Measurements from ENCODE around the gene CAPN11. TPM values are rescaled to one million over a fixed set of nuclear protein-coding genes. Genes with fewer than 3 reads are reported as not detected.
"Not testable (repeated sequence)": the region's sequence is repeated elsewhere in the genome, so short reads cannot be mapped to it uniquely, and the experiment has no call there.

CAPN11 gene
- total RNA-seq, 2 donors from 2014 or later: 1.1 TPM; not detected in 1

DNA sequence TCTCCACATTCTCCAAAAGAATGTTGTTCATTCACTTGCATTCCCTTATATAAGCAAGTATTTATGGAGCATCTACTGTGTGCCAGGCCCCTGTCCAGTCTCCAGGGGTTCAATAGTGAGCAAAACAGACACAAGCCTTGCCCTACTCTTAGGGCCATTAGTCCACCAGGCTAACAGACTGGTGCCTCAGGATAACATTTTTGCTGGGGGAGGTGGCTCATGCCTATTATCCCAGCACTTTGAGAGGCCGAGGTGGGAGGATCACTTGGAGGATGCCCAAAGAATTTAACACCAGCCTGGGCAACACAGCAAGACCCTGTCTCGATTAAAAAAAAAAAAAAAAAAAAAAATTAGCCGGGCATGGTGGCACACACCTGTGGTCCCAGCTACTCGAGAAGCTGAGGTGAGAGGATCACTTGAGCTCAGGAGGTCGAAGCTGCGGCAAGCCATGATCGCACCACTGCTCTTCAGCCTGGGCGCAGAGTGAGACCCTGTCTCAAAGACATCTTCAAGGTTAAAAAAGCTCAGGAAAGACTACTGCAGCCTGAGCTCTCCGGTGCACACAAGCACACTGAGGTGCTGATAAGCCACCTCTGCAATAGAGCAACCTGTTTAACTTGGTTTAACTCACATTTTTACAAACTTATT lies 19.9 kb downstream of the CAPN11 start:
- H3K9me3 Mint-ChIP-seq: no peaks in the 10 kb centered on the region
- H3K36me3 Mint-ChIP-seq (ENCODE audit: low read depth): no peaks in the 10 kb centered on the region
- no peak overlapping the region for H3K4me3 Mint-ChIP-seq
- H3K4me1 Mint-ChIP-seq: no peaks in the 10 kb centered on the region
- H3K27me3 Mint-ChIP-seq: no peaks in the 10 kb centered on the region
- peak overlapping the region; percentile 30 for H3K27ac Mint-ChIP-seq
- ATAC-seq (replicated peaks): no peak

DNA sequence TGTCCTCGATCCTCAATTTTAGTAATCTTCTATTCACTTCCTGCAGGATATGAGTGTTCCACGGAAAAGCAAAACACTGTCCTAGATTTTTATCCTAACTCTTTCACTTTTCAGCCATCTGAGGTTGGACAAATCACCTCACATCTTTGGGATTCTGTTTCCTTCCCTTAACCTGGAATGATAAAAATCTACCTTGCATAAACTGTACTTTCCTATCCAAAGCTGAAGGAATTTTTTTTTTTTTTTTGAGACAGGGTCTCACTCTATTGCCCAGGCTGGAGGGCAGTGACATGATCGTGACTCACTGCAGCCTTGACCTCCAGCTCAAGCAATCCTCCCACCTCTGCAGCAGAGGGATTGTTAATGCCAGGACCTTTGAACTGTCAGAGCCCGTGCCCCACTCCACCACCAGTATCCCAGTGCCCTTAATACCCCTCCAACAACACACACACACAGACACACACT lies 20.5 kb downstream of the CAPN11 start:
- no peak for ATAC-seq (replicated peaks)
- Mint-ChIP-seq H3K27ac (peak overlapping the region; percentile 25), H3K27me3 (no peaks in the 10 kb centered on the region), H3K4me3 (no peak overlapping the region), H3K36me3 (ENCODE audit: low read depth) (no peaks in the 10 kb centered on the region), H3K9me3 (no peaks in the 10 kb centered on the region), H3K4me1 (no peaks in the 10 kb centered on the region)

DNA sequence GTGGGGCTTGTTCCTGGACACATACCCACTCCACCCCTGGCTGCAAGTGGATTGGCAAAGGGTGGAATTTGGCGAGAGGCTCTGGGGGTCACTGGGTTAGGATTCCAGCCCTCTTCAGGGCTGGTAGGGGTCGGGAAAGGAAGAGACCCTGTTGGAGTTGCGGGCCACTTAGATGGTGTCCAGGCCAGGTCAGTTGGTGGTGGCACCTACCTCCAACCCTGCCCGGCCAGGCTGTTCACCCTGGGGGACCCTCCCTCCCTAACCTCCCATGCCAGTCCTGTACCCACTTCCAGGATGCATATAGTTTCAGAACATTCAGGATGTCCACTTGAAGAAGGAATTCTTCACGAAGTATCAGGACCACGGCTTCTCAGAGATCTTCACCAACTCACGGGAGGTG lies 21.0 kb downstream of the CAPN11 start:
- no peaks in the 10 kb centered on the region for H3K27me3 Mint-ChIP-seq
- no peak for ATAC-seq (replicated peaks)
- no peak overlapping the region for H3K4me3 Mint-ChIP-seq
- no peaks in the 10 kb centered on the region for H3K4me1 Mint-ChIP-seq
- peak overlapping the region; percentile 25 for H3K27ac Mint-ChIP-seq
- no peaks in the 10 kb centered on the region for H3K9me3 Mint-ChIP-seq
- no peaks in the 10 kb centered on the region for H3K36me3 Mint-ChIP-seq (ENCODE audit: low read depth)

DNA sequence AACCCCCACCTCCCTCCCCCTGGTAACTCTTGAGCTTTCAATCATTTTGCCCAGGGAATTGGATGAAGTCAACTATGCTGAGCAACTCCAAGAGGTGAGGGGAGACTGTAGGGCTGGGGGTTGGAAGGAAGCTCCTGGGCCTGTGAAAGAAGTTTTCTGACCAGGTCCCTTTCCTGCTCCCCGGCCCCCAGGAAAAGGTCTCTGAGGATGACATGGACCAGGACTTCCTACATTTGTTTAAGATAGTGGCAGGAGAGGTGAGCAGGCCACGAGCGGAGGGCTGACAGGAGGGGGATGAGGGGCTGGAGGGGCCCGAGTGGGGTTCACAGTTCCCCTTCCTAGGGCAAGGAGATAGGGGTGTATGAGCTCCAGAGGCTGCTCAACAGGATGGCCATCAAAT lies 21.8 kb downstream of the CAPN11 start:
- H3K4me1 Mint-ChIP-seq: no peaks in the 10 kb centered on the region
- H3K4me3 Mint-ChIP-seq: no peak overlapping the region
- ATAC-seq (replicated peaks): no peak

DNA sequence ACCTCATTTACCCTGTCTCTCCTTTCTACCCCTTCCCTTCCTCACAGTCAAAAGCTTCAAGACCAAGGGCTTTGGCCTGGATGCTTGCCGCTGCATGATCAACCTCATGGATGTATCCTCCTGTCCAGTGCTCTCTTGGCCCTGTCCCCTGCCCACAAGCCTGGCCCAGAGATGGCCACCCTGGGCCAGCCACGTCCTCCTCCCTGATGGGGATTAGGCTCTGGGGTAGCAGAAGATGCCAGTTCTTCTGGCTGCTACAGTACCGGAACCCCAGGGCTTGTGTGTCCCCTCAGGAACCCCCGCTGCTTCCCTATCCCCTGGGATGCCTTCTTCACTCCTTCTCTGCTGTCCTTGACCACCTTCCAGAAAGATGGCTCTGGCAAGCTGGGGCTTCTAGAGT lies 22.3 kb downstream of the CAPN11 start:
- Mint-ChIP-seq H3K4me1 (peaks cover 1% of the 10 kb centered on the region), H3K27ac (no peak overlapping the region), H3K36me3 (ENCODE audit: low read depth) (no peaks in the 10 kb centered on the region), H3K9me3 (no peaks in the 10 kb centered on the region), H3K27me3 (peaks cover 6% of the 10 kb centered on the region), H3K4me3 (no peak overlapping the region)
- ATAC-seq (replicated peaks): peak; percentile 26

More for the DNA sequence above, 21.8 kb downstream of the CAPN11 start:
- Mint-ChIP-seq H3K9me3 (no peaks in the 10 kb centered on the region), H3K27ac (no peak overlapping the region), H3K36me3 (ENCODE audit: low read depth) (no peaks in the 10 kb centered on the region), H3K27me3 (peaks cover 3% of the 10 kb centered on the region)

DNA sequence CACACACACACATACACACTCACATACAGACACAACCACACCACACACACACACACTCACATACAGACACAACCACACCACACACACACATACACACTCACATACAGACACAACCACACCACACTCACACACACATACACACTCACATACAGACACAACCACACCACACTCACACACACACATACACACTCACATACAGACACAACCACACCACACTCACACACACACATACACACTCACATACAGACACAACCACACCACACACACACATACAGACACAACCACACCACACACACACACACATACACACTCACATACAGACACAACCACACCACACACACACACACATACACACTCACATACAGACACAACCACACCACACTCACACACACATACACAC lies 23.2 kb downstream of the CAPN11 start:
- not testable (repeated sequence) for H3K36me3 Mint-ChIP-seq (ENCODE audit: low read depth); ATAC-seq (replicated peaks); H3K27ac Mint-ChIP-seq; H3K4me1 Mint-ChIP-seq; H3K4me3 Mint-ChIP-seq; H3K27me3 Mint-ChIP-seq; H3K9me3 Mint-ChIP-seq

DNA sequence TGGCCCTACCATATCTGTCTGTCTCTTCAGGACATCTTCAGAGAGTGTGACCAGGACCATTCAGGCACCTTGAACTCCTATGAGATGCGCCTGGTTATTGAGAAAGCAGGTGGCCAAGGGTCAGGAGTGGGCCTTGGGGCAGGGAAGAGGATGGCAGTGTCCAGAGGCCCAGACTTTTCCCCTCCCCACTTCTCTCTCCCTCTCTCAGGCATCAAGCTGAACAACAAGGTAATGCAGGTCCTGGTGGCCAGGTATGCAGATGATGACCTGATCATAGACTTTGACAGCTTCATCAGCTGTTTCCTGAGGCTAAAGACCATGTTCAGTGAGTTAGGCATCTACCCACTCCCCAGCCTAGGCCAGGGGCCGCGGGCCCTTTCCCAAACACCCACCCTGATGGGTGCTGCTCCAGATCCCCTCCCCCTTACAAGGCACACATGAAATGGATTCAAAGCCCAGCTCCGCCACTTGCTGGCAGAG lies 24.3 kb downstream of the CAPN11 start:
- no peak for ATAC-seq (replicated peaks)

DNA sequence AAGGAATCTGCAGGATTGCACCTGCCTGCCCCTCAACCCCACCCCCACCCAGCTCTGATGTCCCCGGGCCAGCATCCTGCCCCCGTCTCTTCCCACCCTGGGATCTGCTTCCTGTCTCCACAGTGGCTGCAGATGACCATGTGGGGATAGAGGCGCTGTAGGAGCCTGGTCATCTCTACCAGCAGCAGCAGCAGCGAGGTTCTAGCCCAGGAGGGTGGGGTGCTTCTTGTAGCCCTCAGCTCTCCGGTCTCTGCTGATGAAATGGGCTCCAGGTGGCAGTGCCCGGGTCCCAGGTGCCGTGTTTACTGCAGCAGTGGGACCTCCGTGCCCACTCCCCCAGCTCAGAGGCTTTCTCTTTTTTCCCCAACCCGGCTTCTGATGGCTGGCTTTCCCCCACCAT lies 25.2 kb downstream of the CAPN11 start:
- no peaks in the 10 kb centered on the region for H3K9me3 Mint-ChIP-seq
- H3K4me1 Mint-ChIP-seq: peaks cover 5% of the 10 kb centered on the region
- peaks cover 8% of the 10 kb centered on the region for H3K27me3 Mint-ChIP-seq
- no peaks in the 10 kb centered on the region for H3K36me3 Mint-ChIP-seq (ENCODE audit: low read depth)
- no peak overlapping the region for H3K4me3 Mint-ChIP-seq
- ATAC-seq (replicated peaks): no peak
- no peak overlapping the region for H3K27ac Mint-ChIP-seq

More for the DNA sequence above, 24.3 kb downstream of the CAPN11 start:
- H3K4me3 Mint-ChIP-seq: no peak overlapping the region
- H3K4me1 Mint-ChIP-seq: peaks cover 5% of the 10 kb centered on the region
- H3K27me3 Mint-ChIP-seq: peaks cover 8% of the 10 kb centered on the region
- no peak overlapping the region for H3K27ac Mint-ChIP-seq
- H3K36me3 Mint-ChIP-seq (ENCODE audit: low read depth): no peaks in the 10 kb centered on the region
- no peaks in the 10 kb centered on the region for H3K9me3 Mint-ChIP-seq

DNA sequence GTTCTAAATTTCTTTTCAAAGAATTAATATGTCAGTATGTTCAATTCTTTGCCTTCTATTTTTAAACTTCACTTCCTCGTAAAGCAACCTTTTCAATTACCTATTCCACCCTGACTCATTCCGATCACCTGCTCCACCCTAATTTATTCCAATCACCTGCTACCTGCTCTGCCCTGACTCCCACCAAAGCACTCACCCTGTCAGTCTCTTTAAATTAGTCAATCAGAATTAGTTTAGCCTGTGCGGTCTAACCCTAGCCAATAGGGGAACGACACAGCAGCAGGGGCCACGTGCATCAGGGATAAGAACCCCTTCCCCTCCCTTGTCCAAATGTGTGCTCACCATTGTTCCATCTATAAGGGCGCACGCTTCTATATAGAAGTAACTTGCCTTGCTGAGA lies 26.7 kb downstream of the CAPN11 start:
- not testable (repeated sequence) for H3K4me3 Mint-ChIP-seq; H3K27me3 Mint-ChIP-seq; H3K9me3 Mint-ChIP-seq; H3K36me3 Mint-ChIP-seq (ENCODE audit: low read depth); ATAC-seq (replicated peaks); H3K27ac Mint-ChIP-seq; H3K4me1 Mint-ChIP-seq

DNA sequence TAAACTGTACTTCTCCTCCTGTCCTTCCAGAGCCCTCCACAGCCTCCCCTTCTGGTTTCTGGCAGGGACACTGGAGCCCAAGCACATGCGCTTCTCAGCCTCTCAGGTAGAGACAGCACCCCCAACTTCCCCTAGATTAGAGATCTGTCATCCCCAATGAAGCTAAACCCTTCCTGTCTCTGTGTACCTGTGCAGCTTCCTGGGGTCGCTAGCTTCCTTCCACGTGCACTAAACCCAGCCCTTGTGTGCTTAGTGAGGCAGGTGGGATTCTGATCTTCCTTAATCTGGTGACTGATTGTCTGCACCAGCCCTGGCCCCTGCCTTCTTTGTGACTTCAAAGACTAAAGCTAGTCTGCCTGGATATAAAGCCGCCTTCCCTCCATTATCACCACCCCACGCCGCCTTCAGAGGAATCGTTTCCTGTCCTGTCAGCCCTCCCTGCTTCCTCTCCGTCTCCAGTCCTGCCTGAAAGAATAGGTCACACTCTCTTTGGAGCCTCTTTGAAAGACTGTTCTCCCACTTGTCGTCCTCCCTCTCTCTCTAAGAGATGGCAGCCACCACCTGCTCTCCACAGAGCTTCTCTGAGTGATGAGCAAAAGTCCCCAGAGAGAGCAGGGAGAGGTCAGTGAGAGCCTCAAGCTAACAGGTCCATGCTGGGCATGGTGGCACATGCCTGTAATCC lies 27.5 kb downstream of the CAPN11 start:
- Mint-ChIP-seq H3K27me3 (peaks cover 8% of the 10 kb centered on the region), H3K4me3 (peak overlapping the region; percentile 19), H3K27ac (peak overlapping the region; percentile 35), H3K4me1 (peaks cover 5% of the 10 kb centered on the region), H3K36me3 (ENCODE audit: low read depth) (no peaks in the 10 kb centered on the region), H3K9me3 (no peaks in the 10 kb centered on the region)
- no peak for ATAC-seq (replicated peaks)

DNA sequence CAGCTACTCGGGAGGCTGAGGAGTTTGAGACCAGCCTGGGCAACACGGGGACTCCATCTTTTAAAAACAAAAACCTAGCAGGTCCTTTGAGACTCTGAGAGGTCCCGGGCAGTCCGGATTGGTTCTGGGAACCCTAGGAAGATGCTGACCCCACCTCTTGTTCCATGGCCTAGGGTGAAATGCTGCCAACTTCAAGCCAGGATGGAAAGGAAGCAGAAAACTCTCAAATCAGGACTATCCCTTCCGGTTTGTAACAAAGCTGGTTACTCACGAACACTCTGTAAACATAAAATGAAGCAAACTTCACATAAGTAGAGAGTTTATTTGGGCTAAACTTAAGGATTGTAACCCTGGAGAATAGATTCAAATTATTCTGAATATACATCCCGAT lies 28.0 kb downstream of the CAPN11 start:
- H3K4me3 Mint-ChIP-seq: peak overlapping the region; percentile 19
- no peak for ATAC-seq (replicated peaks)
- no peaks in the 10 kb centered on the region for H3K9me3 Mint-ChIP-seq
- peak overlapping the region; percentile 35 for H3K27ac Mint-ChIP-seq
- no peaks in the 10 kb centered on the region for H3K36me3 Mint-ChIP-seq (ENCODE audit: low read depth)
- H3K4me1 Mint-ChIP-seq: peaks cover 5% of the 10 kb centered on the region
- H3K27me3 Mint-ChIP-seq: peaks cover 8% of the 10 kb centered on the region

DNA sequence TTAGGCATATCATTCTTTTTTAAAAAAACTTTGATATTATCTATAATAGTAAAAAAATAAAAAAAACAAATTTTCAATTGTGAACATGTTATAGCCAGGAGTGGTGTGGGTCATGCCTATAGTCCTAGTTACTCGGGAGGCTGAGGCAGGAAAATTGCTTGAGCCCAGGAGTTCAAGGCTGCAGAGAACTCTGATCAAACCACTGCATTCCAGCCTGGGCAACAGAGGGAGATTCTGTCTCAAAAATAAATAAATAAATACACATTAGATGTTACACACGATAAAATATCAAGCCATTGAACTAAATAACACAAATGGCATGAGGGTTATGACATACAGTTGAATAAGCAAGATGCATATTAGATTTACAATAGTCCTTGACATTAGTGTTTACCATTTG lies 30.2 kb downstream of the CAPN11 start:
- Mint-ChIP-seq H3K27me3 (peaks cover 18% of the 10 kb centered on the region), H3K4me3 (no peak overlapping the region), H3K9me3 (no peaks in the 10 kb centered on the region), H3K27ac (no peak overlapping the region), H3K4me1 (peaks cover 5% of the 10 kb centered on the region), H3K36me3 (ENCODE audit: low read depth) (no peaks in the 10 kb centered on the region)
- no peak for ATAC-seq (replicated peaks)

DNA sequence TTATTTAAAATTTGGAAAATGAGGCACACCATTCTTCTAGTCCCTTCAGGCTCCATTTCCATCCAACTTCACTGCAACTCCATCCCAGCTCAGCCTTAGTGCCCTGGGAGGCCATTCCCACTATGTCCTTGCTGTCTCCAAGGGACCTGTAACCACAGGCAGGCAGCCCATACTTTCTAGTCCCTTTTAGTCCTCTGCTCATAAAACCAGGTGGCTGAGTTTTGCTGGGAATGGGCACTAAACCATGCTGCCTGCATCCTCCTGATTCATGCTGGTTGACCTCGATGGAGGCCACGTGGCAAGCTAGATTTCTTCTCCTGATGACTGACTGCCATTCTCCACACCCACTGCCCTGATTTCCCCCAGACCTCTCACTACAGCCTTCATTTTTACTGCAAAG lies 30.6 kb downstream of the CAPN11 start:
- no peaks in the 10 kb centered on the region for H3K9me3 Mint-ChIP-seq
- H3K27me3 Mint-ChIP-seq: peaks cover 18% of the 10 kb centered on the region
- H3K4me1 Mint-ChIP-seq: peaks cover 5% of the 10 kb centered on the region
- no peaks in the 10 kb centered on the region for H3K36me3 Mint-ChIP-seq (ENCODE audit: low read depth)
- no peak for ATAC-seq (replicated peaks)
- H3K27ac Mint-ChIP-seq: no peak overlapping the region
- no peak overlapping the region for H3K4me3 Mint-ChIP-seq

DNA sequence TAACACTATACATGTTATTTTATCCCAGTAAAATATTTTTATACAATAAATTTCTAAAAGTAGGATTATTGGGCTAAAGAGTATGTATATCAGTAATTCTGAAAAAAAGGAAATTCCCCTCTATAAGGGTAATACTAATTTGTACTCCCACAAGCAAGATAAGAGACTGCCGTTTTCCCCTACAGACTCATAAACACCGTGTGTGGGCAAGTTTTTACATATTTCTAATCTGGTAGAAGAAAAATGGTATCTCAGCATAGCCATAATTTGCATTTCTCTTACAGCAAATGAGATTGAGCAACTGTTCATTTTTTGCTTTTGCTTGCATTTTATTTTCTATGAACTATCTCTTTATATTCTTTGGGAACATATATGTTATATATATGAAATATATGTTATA lies 32.1 kb downstream of the CAPN11 start:
- peak; percentile 94 for ATAC-seq (replicated peaks)
- peaks cover 5% of the 10 kb centered on the region for H3K4me1 Mint-ChIP-seq
- no peak overlapping the region for H3K27ac Mint-ChIP-seq

DNA sequence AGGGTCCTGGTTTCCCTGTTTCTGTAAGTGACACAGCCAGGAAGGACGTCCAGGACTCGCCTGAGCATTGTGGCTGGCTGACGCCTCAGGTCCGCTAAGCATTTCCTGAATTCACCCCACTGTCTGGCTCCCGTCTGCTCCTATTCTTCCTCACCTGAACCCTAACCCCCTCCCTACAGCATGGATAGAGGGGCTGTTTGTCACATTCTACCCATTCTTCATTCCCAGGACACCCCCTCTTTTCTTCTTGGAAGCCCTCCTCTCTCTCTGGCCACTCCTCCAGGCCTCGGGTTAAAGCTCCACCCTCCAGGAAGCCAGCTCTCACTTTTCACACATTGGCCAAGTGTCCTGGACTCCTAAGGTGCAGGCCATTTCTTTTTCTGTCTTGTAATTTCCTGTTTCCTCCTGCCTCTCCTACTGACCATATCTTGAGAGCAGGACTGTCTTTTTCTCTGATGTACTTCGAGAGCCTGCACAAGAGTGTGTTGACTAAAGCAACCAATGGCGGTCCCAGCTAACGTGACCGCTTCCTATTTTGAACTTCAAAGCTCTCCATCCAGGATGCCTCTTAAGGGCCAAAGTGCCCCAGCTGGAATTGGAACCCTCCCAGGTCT lies 33.9 kb downstream of the CAPN11 start:
- no peaks in the 10 kb centered on the region for H3K4me1 Mint-ChIP-seq
- peaks cover 10% of the 10 kb centered on the region for H3K27me3 Mint-ChIP-seq
- no peak overlapping the region for H3K27ac Mint-ChIP-seq
- H3K4me3 Mint-ChIP-seq: no peak overlapping the region
- H3K36me3 Mint-ChIP-seq (ENCODE audit: low read depth): no peaks in the 10 kb centered on the region
- H3K9me3 Mint-ChIP-seq: no peaks in the 10 kb centered on the region
- ATAC-seq (replicated peaks): no peak

More for the DNA sequence above, 32.1 kb downstream of the CAPN11 start:
- no peak overlapping the region for H3K4me3 Mint-ChIP-seq
- no peaks in the 10 kb centered on the region for H3K36me3 Mint-ChIP-seq (ENCODE audit: low read depth)
- H3K9me3 Mint-ChIP-seq: no peaks in the 10 kb centered on the region
- peaks cover 13% of the 10 kb centered on the region for H3K27me3 Mint-ChIP-seq
